Type B pancreatic cell (in vitro differentiated cells): ENCODE results near the gene TXNRD2. TPM values are rescaled to one million over a fixed set of nuclear protein-coding genes. Genes with fewer than 3 reads are reported as not detected.

Experiments used
- DNase-seq: peaks from one replicate; pipeline ENCODE4 v3.0.0; 2021; ENCODE audit warnings: mixed read lengths; ENCODE audit not compliant: unreplicated experiment; ENCODE audit errors: extremely low spot score
- H3K27ac Mint-ChIP-seq: 2 replicates; pipeline ENCODE4 v1.8.0; 2021; ENCODE audit warnings: mild to moderate bottlenecking, mixed read lengths
- H3K27me3 Mint-ChIP-seq: 2 replicates; pipeline ENCODE4 v1.8.0; 2021; ENCODE audit warnings: mixed read lengths
- H3K36me3 Mint-ChIP-seq: 2 replicates; pipeline ENCODE4 v1.8.0; 2021; ENCODE audit warnings: mixed read lengths
- H3K4me1 Mint-ChIP-seq: one replicate; pipeline ENCODE4 v1.8.0; 2021; ENCODE audit warnings: mixed read lengths; ENCODE audit not compliant: unreplicated experiment
- H3K4me3 Mint-ChIP-seq: 2 replicates; pipeline ENCODE4 v1.8.0; 2021; ENCODE audit warnings: mild to moderate bottlenecking, mixed read lengths
- H3K9me3 Mint-ChIP-seq: 2 replicates; pipeline ENCODE4 v1.8.0; 2021; ENCODE audit warnings: mixed read lengths
- microRNA-seq: library from miRNA; unstranded; fragments of <30 nt; microRNA quantifications from one replicate; pipeline ENCODE4, GENCODE V29; 2020
- total RNA-seq: library from RNA; stranded (reverse); gene quantifications from 2 replicates; pipeline ENCODE4 v1.2.1, GENCODE V29; 2021; ENCODE audit warnings: low replicate concordance
- TF ChIP-seq, protein P1 (sequence below): fragments of 200-600 bp; sonication (generic); conservative IDR thresholded peaks from 2 replicates; pipeline ENCODE4 v1.5.0; 2021; ENCODE audit warnings: antibody characterized with exemption, mild to moderate bottlenecking

TXNRD2 gene
- total RNA-seq, 1 donor from 2014 or later, result 25.1 TPM

DNA sequence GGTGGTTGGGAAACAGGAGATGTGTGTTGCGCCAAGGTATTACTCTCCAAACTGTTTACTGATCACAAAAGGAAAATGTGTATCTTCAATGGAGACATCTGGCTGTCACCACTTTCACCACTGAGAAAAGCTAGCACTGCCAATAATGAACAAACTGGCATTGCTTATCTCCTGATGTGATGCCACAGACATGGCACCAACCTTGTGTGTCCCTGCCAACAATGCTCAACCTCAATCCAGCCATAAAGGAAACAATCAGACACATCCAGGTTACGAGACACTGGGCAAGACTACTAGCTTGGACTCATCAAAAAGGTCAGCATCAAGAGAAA, 115.0 kb downstream of the TXNRD2 start:
- Mint-ChIP-seq H3K9me3 (no peaks in the 10 kb centered on the region), H3K27ac (no peak overlapping the region), H3K36me3 (peaks cover 8% of the 10 kb centered on the region), H3K27me3 (no peaks in the 10 kb centered on the region), H3K4me3 (no peak overlapping the region), H3K4me1 (peaks cover 6% of the 10 kb centered on the region)
- DNase-seq, result no peak
- TF ChIP-seq, protein P1, sequence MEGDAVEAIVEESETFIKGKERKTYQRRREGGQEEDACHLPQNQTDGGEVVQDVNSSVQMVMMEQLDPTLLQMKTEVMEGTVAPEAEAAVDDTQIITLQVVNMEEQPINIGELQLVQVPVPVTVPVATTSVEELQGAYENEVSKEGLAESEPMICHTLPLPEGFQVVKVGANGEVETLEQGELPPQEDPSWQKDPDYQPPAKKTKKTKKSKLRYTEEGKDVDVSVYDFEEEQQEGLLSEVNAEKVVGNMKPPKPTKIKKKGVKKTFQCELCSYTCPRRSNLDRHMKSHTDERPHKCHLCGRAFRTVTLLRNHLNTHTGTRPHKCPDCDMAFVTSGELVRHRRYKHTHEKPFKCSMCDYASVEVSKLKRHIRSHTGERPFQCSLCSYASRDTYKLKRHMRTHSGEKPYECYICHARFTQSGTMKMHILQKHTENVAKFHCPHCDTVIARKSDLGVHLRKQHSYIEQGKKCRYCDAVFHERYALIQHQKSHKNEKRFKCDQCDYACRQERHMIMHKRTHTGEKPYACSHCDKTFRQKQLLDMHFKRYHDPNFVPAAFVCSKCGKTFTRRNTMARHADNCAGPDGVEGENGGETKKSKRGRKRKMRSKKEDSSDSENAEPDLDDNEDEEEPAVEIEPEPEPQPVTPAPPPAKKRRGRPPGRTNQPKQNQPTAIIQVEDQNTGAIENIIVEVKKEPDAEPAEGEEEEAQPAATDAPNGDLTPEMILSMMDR, result no peak

DNA sequence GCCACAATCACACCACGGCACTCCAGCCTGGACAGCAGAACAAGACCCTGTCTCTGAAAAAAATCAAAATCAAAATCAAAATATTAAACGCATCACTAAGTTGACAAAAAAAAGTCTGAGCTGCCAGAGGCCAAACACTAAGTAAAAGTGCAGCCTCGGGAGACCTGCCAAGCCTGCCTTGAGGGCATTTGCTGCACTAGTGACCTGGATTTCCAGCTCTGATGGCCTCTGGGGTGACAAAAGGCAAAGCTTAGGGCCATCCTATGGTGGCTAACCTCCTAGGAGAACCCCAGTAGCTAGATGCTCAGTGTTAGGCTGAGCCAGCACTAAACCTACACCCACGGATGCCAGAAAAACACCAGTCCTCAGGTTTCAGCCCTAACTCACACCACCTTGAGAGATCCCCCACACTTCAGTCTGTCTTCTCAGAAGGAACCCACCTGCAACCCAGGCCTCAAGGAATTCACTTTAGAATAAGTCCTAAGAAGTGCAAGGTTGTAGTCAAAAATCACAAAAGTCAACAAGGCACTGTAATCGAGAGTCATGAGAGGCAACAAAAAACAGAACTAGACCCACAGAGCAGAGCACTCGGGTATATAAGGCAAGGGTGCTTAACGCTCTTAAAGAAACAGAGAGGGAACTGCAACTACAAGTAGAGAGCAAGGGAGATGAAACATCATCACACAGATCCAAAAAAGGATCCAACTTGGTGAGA, 115.6 kb downstream of the TXNRD2 start:
- H3K27ac Mint-ChIP-seq, result no peak overlapping the region
- H3K27me3 Mint-ChIP-seq, result no peaks in the 10 kb centered on the region
- DNase-seq, result no peak
- no peaks in the 10 kb centered on the region for H3K9me3 Mint-ChIP-seq
- H3K4me1 Mint-ChIP-seq, result peaks cover 6% of the 10 kb centered on the region
- no peak overlapping the region for H3K4me3 Mint-ChIP-seq
- H3K36me3 Mint-ChIP-seq, result peaks cover 8% of the 10 kb centered on the region
- TF ChIP-seq, protein P1, result no peak

Small RNA genes within 50 kb of the gene (microRNA-seq; reads per million reads assigned to microRNA genes)
- gene MIR4761, result not detected

Other genes starting within 250 kb of the TXNRD2 start
- 45.7 and 54.6 TPM in 2 replicates for gene SEPTIN5, start 227.3 kb downstream of the TXNRD2 start, total RNA-seq
- gene GP1BB, start 218.3 kb downstream of the TXNRD2 start, total RNA-seq, result 1.9 and 2.4 TPM in 2 replicates
- 2.4 and 3.4 TPM in 2 replicates for gene TBX1, start 181.0 kb downstream of the TXNRD2 start, total RNA-seq
- 7.5 and 7.7 TPM in 2 replicates for gene GNB1L, start 86.9 kb downstream of the TXNRD2 start, total RNA-seq
- gene RTL10, start 86.9 kb downstream of the TXNRD2 start, total RNA-seq, result 28.8 and 39.1 TPM in 2 replicates
- 87.2 and 87.4 TPM in 2 replicates for gene COMT, start within 50 bp of the TXNRD2 start, total RNA-seq
- 40.8 and 55.3 TPM in 2 replicates for gene ARVCF, start 75.0 kb upstream of the TXNRD2 start, total RNA-seq
- gene TANGO2, start 79.3 kb upstream of the TXNRD2 start, total RNA-seq, result 17.4 and 32.1 TPM in 2 replicates
- gene DGCR8, start 138.4 kb upstream of the TXNRD2 start, total RNA-seq, result 39.0 and 61.3 TPM in 2 replicates
- 129 and 235 TPM in 2 replicates for gene RANBP1, start 174.3 kb upstream of the TXNRD2 start, total RNA-seq
- 57.7 and 64.8 TPM in 2 replicates for gene TRMT2A, start 175.4 kb upstream of the TXNRD2 start, total RNA-seq
- gene ZDHHC8, start 190.0 kb upstream of the TXNRD2 start, total RNA-seq, result 55.2 and 73.6 TPM in 2 replicates
- gene CCDC188, start 209.2 kb upstream of the TXNRD2 start, total RNA-seq, result 2.6 and 4.3 TPM in 2 replicates